NAMALWA (cell line): Measurements from ENCODE around the gene C11orf71.
A peak's percentile ranks its signal among the peaks of the same experiment; 100 is the strongest.

Experiments
- DNase-seq: peaks from one replicate; pipeline ENCODE4 v3.0.0-alpha.2; 2015; ENCODE audit warnings: low spot score

The C11orf71 gene

DNA sequence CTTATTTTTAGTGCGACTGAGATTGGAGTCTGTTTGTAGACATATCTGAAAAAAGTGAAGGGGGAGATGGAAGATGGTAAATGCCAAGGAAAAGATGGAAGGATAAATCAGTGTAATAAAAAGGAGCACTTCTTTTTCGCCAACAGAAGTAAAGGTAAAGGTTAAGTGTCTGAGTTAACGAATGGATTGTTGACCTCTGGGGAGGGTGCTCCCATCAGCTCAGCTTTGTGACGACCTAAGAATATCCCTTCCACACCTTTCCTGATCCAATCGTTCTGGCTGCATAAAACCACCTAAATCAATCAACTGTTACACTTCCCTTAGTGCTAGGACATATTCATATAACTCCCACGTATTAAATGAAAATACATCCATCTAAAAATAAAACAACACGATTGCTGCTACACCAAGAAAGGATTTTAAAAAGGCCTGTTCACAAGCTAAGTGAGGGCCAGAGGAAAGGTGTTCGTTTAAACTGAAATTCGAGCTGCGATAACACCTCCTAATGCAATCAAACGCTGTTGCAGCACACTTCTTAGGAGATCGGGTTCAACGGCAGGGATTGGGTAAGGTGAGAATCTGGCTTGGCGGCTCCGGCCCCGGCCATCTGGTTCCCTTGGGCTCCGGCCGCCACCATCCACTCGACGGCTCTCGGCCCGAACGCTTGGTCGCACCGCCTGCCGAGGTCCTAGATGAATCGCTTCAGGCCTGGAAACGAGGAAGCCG lies 658 bp downstream of the C11orf71 start:
- no peak for DNase-seq

DNA sequence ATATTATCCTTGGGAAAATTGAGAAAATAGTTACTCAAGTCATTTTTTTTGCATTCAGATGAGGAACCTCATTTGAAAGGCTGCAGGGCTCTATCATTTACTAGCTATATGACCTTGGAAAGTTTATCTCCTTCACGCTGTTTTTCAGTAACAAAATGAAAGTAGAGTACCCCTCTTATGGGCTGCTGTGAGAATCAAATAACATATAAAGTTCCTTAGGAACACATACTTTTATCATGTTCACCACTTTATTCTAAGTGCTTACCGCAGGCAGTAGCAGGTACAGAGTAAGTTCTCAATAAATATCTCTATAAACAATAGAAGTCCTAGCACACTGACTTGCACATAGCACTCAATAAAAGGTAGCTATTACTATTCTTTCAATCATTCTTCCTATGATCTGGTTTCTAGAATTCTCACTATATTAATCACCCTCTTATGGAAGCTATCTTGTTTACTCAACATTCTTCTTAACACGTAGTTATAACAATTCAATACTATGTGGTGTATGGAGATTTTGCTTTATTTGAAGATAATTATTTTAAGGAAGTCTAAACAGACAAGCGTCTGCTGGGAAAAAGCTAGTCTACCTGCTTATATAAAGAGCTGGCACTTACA lies 1.9 kb downstream of the C11orf71 start:
- no peak for DNase-seq

DNA sequence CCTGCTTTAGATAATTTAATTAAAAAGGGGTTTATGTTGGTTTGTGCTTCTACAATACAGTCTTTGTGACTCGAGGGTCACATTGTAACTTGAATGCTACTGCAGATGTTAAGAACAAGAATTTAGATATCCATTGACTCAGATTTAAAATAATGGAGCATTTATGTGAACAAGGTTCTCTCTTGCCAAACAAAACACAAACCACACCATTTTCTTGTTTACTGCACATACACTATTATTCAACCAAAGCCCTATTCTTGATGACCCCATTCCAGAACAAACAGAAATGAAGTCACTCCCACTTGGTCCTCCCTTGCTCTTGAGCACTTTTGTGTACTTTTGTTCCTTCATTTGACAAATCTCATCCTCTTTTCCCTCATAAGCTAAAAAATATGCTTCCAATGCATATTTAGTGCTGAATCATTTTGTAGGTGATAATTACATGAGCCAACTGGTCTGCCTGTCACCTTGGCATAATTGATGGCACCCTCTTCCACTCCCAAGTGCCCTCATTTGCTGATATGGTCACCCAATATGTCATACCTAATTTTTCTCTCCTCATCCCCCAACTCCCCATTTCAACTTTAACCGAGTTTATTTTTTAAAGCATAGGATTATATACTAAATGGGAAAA lies 2.8 kb downstream of the C11orf71 start:
- DNase-seq: no peak

DNA sequence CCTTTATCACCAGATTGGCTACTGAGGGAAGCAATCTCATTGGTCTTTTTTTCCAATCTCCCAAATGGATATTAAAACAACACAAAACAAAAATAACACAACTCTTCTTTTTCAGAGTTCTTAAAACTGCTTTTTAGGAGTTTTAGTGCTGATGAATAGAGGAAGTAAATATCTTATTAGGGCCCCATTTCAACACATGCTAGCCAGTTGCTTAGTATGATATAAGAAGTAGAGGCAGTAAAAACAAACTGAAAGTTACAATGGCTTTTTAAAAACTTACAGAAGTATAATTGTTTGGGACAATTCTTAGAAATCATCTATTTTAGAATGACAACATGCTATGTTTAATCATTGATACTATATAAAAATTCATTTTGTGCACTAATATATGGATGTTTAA lies 3.4 kb downstream of the C11orf71 start:
- no peak for DNase-seq

DNA sequence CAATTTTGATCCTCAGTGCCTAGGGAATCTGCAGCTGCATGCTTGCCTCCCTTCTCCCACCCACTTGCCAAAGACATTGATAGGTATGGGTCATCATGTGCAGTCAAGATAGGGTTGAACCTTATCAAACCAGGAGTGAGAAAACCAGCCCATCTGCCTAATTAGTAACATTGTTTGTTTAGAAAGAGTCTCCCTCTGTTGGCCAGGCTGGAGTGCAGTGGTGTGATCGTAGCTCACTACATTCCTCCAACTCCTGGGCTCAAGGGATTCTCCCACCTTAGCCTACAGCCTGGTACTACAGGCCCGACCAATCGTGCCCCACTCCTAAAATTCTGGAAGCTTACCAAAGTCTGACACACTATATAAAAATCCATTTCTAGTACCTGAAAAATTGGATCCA lies 4.6 kb downstream of the C11orf71 start:
- DNase-seq: peak; percentile 12

DNA sequence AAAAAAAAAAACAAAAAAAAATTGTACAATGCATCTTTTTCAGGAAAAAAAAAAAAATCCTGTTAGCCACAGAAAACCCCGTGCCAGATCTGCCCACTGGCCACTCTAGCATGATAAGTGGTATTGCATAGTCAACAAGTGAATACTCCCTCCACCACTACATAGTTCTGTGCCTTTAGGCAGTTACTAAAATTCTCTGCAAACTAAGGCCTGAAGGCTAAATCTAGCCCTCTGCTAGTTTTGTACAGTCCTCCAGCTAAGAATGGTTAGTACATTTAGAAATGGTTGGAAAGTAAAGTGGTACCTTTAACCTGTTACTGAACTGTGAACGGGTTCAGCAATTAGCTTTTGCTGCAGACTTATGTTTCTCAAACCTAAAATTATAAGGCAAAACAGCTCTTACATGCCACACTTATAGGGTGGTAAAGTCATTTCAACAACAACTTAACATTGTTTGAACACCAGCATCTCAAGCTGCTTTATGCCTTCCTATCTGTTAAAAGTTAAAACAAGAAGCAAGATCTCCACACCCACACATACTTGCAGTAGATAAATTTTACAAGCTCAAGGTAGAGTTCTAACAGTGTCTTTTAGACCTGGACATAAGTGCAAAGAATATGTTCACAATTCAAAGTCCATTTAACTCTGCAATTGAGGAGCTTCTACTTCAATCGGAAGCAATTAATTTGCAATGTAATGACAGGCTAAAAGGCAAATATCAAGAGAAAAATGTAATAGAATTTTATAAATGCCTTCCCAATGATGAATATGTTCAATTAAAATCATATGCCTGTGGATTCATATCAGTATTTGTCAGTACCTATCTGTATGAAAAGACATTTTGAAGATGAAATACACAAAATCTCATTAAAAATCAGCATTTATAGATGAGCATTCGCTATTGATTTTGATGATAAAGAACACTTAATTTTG lies 7.3 kb downstream of the C11orf71 start:
- no peak for DNase-seq

DNA sequence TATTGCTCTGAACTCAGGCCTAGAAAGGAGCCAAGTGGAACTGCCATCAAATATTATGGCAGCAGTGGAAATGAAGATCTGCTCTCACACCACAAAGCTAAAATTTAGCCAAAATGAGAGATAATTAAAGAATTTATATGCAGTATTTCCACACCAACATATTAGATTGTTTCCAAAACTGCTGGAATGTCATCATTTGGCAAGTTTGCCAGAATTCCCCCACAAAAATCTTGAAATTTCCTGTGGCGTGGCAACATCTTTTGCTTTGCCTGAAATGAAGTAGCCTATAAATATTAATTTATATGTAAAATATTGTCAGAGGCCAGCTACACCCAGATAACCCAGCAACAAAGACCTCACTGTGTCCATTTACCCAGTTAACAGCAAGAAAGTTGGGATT lies 13.8 kb downstream of the C11orf71 start:
- DNase-seq: no peak

DNA sequence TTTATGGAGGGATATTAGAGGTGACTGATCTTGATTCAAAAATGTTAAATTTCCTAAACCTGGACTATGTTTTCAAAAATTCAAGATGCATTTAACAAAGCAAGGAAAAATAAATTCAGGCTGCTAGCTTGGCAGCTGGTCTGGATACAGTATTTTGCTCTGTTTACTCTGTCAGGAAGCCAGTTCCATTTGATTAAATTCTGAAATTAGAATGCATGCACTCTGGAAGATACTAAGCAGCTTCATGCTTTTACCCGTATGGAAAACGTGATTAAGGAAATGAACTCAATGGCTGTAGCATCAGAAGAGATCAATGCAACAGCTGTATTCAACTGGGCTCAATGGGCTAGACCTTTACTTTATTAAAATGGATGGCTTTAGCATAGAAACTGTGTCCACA lies 14.2 kb downstream of the C11orf71 start:
- no peak for DNase-seq

DNA sequence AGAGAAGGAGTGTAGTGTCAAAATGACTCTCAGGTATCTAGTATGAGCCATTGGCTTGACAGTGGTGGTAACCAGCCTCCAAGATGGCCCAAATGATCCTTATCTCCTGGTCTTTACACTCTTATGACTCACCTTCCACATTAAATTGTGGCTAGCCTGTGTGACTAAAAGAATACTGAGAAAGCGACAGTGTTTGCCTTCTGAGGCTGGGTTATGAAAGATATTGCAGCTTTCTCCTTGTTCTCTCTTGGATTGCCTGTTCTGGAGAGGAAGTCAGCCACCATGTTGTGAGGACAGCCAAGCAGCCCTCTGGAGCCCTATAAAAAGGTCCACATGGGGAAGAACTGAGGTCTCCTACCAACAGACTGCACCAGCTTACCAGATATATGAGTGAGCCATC lies 15.8 kb downstream of the C11orf71 start:
- no peak for DNase-seq

DNA sequence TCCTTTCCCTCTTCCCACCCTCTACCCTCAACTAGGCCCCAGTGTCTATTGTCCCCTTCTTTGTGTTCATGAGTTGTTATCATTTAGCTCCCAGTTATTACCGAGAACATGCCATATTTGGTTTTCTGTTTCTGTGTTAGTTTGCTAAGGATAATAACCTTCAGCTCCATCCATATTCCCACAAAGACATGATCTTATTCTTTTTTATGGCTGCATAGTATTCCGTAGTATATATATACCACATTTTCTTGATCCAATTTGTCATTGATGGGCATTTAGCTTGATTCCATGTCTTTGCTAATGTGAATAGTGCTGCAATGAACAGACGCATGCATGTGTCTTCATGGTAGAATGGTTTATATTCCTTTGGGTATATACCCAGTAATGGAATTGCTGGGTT lies 17.8 kb downstream of the C11orf71 start:
- DNase-seq: no peak

DNA sequence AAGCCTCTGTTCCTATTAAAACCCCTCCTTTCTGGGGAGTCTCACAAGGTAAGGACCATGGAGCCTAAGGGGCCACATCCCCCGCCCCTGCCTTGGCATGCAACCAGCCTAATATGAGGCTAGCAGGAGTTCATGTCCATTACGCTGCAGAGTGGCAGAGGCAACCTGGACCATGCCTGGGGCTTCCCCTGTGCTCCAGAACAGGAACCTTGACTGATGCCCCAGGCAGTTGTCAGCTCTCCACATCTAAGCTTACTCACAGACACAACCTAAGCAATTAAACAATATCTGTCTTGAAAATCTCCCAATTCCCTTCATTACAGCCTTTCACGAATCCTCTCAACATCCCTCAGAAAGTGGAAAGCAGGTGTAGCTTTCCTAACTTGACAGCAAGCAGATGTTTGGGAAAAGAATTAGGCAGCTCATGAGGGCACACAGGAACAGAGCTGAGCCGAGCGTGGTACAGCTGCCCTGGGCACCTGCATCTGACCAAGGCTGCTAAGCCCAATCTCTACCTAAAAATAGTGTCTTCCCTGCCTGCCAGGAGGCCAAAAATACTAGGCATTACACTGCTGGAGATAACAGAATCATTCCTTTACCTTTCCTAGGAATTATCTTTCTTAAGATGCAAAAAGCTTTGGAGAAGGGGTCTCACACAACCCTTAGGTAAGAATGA lies 20.8 kb downstream of the C11orf71 start:
- no peak for DNase-seq

DNA sequence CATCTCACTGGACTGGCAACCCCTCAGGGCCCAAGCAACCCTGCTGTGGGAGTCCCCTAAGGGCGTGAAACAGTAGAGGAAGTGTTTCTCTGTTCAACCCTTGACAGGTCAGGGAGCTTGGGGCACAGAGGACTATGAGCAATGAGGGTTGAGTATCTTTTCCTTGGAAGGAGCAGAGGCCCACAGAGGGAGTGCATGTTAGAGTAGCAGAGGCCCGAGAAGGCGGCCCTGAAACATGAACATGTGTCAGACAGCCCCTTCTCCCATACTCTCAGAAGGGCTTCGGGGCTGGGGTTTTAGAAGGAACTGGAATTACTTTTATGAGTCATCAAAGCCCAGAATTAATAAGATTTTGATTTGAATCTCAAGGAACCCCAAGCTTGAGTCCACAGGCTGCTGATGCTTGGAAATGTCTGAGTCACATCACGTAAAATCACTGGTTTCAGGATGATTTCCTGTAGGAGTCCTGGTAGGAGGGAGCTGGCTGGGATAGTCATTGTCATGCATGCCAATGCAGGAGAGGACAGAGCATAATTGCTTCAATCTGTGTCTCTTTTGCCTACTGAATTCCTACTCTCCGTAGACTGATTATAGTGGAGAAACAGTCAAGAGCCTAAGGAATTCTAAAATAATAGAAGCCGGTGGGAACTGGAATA lies 22.6 kb downstream of the C11orf71 start:
- no peak for DNase-seq

DNA sequence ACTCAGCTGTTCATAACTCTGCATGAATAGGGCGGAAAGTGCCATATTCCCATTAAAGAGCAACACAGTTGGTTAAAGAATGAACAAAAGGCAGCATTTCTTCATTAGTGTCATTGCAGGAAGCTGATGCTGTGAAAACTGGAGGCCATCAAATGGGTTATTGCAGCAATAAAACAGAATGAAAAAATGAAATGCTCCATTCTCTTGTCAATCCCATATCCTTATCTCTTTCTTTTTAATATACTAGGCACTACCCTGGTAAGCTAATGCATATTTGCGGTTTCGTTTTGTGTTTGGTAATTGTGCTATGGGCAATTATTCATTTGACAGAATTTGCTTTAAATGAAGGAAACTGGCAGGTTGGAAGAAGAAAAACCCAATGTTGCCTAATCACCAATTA lies 25.3 kb downstream of the C11orf71 start:
- no peak for DNase-seq

DNA sequence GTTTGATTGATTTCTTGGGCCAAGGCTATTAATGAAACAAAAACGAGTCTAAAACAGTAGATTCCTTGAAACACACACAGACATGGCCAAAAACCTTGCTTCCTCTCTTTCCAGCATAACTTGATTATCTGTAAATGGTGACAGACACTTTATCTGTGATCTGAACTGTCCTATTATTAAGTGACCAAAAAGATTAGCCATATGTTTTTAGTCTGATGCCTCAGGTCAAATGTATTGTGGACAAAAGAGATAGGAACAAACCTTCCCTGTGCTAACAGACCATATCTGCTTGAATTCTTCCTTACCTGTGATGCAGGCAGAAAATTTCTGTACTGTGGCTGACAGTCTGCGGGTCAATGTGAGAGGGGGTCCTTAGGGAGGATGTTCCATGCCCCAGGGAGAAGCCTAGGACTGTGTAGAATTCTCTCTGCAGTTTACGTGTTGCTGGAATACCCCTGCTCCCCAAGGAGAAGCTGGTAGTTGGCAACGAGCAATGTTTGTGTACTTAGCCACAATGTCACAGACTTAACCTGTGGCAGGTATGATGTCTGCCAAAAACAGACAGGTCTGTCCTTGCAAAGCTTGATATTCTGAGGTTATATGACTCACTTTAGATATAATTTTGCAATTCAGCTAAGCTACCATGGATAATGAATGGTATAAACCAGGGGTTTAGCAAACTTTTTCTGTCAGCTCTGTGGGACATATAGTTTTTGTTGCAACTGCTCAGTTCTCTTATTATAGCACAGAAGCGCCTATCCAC lies 31.2 kb downstream of the C11orf71 start:
- no peak for DNase-seq

DNA sequence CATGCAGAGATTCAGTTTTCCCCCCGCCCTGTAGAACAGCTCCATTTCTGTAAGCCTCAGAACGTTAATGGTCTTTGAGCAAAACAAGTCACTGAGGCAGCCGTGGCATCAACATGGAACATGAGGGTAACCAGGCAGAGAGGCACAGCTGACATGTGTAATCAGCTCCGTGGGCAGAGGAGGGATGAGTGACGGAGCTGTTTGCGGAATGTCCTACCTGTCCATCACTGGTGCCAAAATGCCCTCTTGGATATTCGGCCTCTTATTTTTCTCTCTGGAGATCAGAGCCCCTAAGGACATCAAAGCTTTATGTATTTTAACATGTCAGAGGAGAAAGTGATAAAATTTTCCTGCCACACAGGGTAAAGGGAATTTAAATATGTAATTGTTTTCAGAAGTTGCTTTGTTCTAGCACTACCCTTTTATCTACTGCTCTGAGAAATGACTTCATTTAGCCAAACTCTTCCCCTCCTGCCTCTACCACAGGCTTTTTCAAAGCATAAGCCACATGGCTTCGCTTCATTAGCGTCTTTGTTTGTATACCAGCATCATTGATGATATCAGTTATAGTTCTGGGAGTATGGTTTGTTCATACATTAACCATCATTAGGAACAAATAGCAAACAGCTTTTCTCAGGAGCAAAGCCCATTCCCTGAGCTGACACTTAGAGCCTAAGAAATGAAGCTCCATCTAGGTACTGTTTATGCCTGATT lies 32.9 kb downstream of the C11orf71 start:
- no peak for DNase-seq

DNA sequence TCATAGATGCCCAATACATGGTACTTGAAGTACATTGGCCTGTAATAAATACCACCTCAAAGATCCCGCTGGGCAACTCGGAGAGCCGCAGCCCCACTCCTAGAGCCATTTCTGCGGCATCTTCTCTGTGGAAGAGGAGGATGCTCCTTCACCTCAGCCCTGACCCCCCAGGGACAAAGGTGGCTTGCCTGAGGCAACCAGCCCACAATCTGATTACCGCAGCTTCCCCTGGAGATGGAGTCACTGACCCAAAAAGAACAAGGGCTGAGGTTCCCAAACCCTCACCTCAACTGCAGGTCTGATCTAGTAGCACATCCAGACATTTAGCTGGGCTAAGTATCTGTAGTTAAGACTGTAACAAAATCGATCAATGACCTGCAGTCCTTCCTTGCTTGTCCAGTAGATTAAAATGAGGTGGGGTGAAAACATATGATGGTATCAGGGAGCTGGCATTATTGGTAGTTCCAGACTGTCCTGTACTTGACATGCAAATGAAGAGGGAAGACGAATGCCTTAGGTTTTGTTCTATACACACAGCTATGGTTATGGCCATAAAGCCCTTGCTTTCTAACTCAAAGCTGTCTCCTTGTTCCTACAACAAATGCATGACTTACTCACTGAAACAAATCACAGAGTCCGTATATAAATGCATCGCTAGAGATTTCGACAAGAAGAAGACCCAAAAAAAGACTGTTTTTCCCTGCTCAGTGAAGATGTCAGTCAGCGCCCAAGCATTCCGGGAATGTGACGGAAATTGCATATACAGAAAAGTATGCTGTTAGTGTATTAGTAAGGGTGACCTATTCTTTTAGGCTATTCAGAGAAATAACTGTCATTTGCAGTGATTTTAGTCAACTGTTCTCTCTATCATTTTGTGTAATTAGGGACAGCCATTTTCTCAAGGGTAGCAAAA lies 33.7 kb downstream of the C11orf71 start:
- no peak for DNase-seq

DNA sequence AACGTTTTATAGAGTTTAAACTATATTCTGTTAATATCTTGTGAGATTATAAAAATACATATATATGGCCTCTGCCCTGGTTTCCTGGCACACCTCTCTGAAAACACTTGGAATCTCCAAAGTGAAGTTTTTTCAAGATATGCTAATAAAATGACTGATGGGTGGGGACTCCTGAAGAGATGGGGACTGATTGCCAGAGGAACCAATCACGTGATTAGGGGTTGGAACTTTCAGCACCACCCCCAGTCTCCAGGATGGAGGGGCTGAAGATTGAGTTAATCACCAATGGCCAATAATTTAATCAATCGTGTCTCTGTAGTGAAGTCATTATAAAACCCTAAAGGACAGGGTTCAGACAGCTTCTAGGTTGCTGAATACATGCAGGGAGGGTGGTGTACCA lies 37.4 kb downstream of the C11orf71 start:
- no peak for DNase-seq

DNA sequence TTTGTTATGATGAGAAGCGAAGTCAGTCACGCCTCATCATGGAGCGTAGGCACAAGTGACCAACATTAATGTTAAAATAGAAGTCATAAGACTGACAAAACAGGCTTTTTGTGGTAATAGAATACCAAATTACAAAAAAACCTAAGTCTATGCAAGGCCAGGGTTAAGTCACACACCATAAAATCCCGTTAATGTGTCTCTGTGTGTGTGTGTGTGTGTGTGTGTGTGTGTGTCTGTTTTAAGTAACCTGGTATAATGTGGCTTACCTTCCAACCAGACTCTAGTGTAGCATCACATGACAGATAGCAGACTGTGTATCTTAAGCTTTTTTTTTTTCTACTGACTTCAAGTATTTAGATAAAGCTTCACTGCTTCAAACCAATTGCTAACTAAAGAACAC lies 38.0 kb downstream of the C11orf71 start:
- DNase-seq: no peak

DNA sequence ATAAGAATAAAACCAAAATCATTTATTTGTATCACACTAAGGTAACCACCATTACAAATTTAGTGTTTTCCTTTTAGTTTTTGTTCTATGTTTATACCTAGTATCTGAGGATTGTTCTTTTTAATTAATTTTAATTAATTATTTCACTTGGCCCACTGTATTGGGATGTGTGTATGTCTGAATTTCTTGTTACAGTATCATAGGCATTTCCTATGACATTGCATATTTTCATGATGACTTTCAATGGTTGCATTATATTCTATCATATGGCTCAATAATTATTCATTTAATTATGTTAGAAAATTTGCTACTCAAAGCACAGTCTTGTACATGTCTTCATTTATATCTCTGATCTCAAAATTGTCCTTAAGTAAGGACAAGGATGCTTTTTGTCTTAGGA lies 41.0 kb downstream of the C11orf71 start:
- no peak for DNase-seq
